K562 (cell line): ENCODE data around the gene POLR2A.

Source experiments
- CBX5 ChIP-seq: IDR thresholded peaks from 2 replicates; pipeline ENCODE4 v1.6.1; 2014; ENCODE audit warnings: low read depth, borderline replicate concordance
- CTCF ChIP-seq, 3 experiments: IDR thresholded peaks in 2 of 3; conservative IDR thresholded peaks in 1 of 3; 2 replicates each; pipeline ENCODE4 v1.5.1; 2011 to 2012; ENCODE audit warnings: low read length in 3 of 3, mild to moderate bottlenecking in 3 of 3, control low read depth in 2 of 3, improper control_type of control experiment in 1 of 3, inconsistent platforms in 1 of 3, low read depth in 1 of 3, mixed read lengths in 1 of 3, moderate library complexity in 1 of 3; ENCODE audit not compliant: insufficient read depth in 2 of 3
- FOXA1 ChIP-seq: fragments of 450-650 bp; IDR thresholded peaks from 2 replicates; pipeline ENCODE4 v1.6.1; 2016; ENCODE audit warnings: mild to moderate bottlenecking, borderline replicate concordance
- GMEB1 ChIP-seq: fragments of 250-450 bp; sonication (Bioruptor Pico); IDR thresholded peaks from 2 replicates; pipeline ENCODE4 v1.4.0; 2020; ENCODE audit warnings: mild to moderate bottlenecking
- HNRNPLL ChIP-seq: fragments of 200-400 bp; formaldehyde crosslinking; IDR thresholded peaks from 2 replicates; pipeline ENCODE4 v1.6.1; 2017; ENCODE audit warnings: low read length, low read depth, mild to moderate bottlenecking; ENCODE audit not compliant: poor library complexity, severe bottlenecking
- KAT7 ChIP-seq: sonication (generic); formaldehyde crosslinking; IDR thresholded peaks from 2 replicates; pipeline ENCODE4 v1.8.0; 2022; ENCODE audit warnings: missing genetic modification reagents, mild to moderate bottlenecking, borderline replicate concordance
- KLF13 ChIP-seq: fragments of 450-650 bp; IDR thresholded peaks from 2 replicates; pipeline ENCODE4 v1.6.1; 2016; ENCODE audit warnings: missing genetic modification characterization, low read depth, mild to moderate bottlenecking, missing compliant biosample characterization, moderate library complexity, borderline replicate concordance
- NFRKB ChIP-seq: fragments of 450-650 bp; IDR thresholded peaks from 2 replicates; pipeline ENCODE4 v1.6.1; 2016; ENCODE audit warnings: low read depth
- POLR2H ChIP-seq: IDR thresholded peaks from 2 replicates; pipeline ENCODE4 v1.6.1; 2016; ENCODE audit warnings: missing genetic modification characterization, low read depth, mild to moderate bottlenecking, control low read depth, missing compliant biosample characterization, moderate library complexity
- ZBTB1 ChIP-seq: sonication (generic); formaldehyde crosslinking; IDR thresholded peaks from 2 replicates; pipeline ENCODE4 v1.8.1; 2023; ENCODE audit warnings: missing genetic modification reagents, low read depth, mild to moderate bottlenecking, borderline replicate concordance
- ZBTB11 ChIP-seq, 3 experiments: fragments of 200-800 bp in 1 of 3; fragments of 250-450 bp in 1 of 3; fragments of 450-650 bp in 1 of 3; sonication (Bioruptor Pico) in 1 of 3; sonication (Bioruptor generic) in 1 of 3; formaldehyde crosslinking in 1 of 3; IDR thresholded peaks; 2 replicates each; pipeline versions ENCODE4 v1.6.1 to v1.8.0; 2016 to 2022; ENCODE audit warnings: mild to moderate bottlenecking in 2 of 3, missing genetic modification characterization in 2 of 3, missing compliant biosample characterization in 1 of 3, moderate library complexity in 1 of 3
- ZEB2 ChIP-seq: fragments of 450-650 bp; IDR thresholded peaks from 2 replicates; pipeline ENCODE4 v1.6.1; 2016
- ZNF384 ChIP-seq: IDR thresholded peaks from 2 replicates; pipeline ENCODE4 v1.6.1; 2012; ENCODE audit warnings: low read depth, low read length, improper control_type of control experiment

- TF ChIP-seq GMEB1, result no peak
- no peak for TF ChIP-seq NFRKB
- no peak for TF ChIP-seq CBX5
- no peak for TF ChIP-seq KAT7
- no peak for TF ChIP-seq POLR2H (tag)
- no peak for TF ChIP-seq ZNF384
- TF ChIP-seq KLF13 (tag), result no peak
- TF ChIP-seq FOXA1, result no peak
- no peak for TF ChIP-seq ZBTB1 (CRISPR knock-in tag)
- TF ChIP-seq ZBTB11 (CRISPR knock-in tag; IDR thresholded peaks at IDR 0.05), result no peak
- no peak for TF ChIP-seq HNRNPLL
- TF ChIP-seq ZEB2, result no peak
- no peak for TF ChIP-seq CTCF (IDR thresholded peaks at IDR 0.05 in 2 of 3, conservative IDR thresholded peaks at IDR 0.05 in 1 of 3; ENCODE audit: insufficient read depth in 2 of 3, low read depth in 1 of 3, low read length in 3 of 3)
These were observed 15.3 kb upstream of the POLR2A start for GRCh38 chr17:7468804-7469389.
